ENCODE measurements around the gene TRMT61A. TPM values are rescaled to one million over a fixed set of nuclear protein-coding genes. Genes with fewer than 3 reads are reported as not detected.

TRMT61A gene
- total RNA-seq, 2 experiments from 2014 or later, result 7.8 to 9.2 TPM

DNA sequence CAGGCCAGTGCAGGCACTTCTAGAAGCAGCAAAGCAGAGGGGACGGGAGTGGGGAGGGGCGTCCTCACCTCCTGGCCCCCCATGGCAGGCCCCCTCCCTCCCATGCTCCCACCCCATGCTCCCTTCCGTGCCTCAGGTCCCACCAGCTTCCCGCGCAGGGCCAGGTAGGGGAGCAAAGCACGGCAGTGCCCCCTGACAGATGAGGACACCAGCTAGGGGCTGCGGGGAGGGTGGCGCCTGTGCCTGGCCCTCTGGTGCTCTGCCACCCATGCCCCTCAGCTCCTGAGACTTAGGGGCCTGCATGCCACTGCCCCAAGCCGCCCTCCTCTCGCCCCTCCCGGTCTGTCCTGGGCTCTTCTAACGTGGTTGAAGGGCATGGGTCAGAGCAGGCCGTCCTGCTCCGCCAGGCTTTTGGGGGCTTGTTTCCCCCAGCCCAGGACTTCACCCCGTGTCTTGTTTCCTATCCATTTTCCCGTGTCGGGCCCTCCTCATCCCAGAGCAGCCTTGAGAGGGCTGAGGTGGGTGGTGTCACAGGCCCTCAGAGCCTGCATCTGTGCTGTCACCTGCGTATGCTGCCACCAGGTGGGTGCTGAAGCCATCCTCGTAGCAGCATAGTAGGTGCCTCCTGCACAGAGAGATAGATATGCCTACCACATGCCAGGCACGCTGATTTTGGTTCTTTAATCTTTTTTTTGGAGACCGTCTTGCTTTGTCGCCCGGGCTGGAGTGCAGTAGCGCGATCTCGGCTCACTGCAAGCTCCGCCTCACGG lies 10.2 kb downstream of the TRMT61A start:
- ATAC-seq (ENCODE audit: low read depth), result no peak
- Mint-ChIP-seq H3K9me3 (no peaks in the 10 kb centered on the region), H3K4me3 (no peak overlapping the region), H3K27ac (no peak overlapping the region), H3K27me3 (peaks cover 2% of the 10 kb centered on the region), H3K36me3 (no peaks in the 10 kb centered on the region), H3K4me1 (no peaks in the 10 kb centered on the region)
- no peak for DNase-seq
- POLR2A ChIA-PET, result interaction anchor here (2.3 kb wide), 1 partner anchor 10 kb away, joined by 12 read pairs; the partner anchor contains the start of gene TRMT61A

DNA sequence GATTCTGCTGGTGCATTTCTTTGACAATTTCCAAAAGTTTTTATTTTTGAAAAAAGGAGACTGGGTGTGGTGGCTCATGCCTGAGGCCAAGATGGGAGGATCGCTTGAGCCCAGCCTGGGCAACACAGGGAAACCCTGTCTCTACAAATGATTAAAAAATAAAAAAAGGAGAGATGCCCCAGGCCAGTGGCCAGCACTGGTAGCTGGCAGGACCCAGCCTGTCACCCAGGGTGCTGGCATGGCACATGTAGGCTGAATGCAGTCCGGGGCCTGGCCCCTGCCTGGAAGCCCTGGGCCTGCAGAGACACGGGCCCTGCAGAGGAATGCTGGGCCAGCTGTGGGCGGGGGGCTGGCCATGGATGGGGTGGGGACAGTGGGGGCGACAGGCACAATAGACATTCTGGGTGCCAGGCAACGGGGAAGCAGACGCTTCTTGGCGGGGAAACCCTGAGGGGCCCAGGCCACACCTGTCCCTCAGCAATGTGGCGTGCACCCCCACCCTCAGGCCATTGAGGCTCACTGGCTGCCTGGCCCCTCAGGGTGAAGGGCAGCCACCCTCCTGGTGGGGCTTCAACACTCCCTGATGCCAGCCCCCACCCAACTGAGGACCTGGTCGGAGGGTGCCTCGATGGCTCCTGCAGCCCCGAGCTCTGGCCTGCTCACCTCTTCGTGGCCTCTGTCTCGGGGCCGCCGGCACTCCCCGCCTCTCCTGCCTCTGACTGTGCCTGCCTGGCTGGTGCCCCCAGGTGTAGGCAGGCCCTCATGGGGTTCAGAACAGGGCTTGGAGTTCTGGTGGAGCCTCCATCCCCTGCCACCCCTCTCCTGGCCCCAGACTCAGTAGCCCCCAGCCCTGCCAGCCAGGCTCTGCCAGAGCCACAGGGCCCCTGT lies 12.1 kb downstream of the TRMT61A start:
- no peaks in the 10 kb centered on the region for H3K9me3 Mint-ChIP-seq
- no peak overlapping the region for H3K4me3 Mint-ChIP-seq
- H3K36me3 Mint-ChIP-seq, result no peaks in the 10 kb centered on the region
- H3K27me3 Mint-ChIP-seq, result peaks cover 2% of the 10 kb centered on the region
- no peaks in the 10 kb centered on the region for H3K4me1 Mint-ChIP-seq
- DNase-seq, result no peak
- no peak for ATAC-seq (ENCODE audit: low read depth)
- no peak overlapping the region for H3K27ac Mint-ChIP-seq
- POLR2A ChIA-PET, result interaction anchor here (2.3 kb wide), 1 partner anchor 12 kb away, joined by 12 read pairs; the partner anchor contains the start of gene TRMT61A

DNA sequence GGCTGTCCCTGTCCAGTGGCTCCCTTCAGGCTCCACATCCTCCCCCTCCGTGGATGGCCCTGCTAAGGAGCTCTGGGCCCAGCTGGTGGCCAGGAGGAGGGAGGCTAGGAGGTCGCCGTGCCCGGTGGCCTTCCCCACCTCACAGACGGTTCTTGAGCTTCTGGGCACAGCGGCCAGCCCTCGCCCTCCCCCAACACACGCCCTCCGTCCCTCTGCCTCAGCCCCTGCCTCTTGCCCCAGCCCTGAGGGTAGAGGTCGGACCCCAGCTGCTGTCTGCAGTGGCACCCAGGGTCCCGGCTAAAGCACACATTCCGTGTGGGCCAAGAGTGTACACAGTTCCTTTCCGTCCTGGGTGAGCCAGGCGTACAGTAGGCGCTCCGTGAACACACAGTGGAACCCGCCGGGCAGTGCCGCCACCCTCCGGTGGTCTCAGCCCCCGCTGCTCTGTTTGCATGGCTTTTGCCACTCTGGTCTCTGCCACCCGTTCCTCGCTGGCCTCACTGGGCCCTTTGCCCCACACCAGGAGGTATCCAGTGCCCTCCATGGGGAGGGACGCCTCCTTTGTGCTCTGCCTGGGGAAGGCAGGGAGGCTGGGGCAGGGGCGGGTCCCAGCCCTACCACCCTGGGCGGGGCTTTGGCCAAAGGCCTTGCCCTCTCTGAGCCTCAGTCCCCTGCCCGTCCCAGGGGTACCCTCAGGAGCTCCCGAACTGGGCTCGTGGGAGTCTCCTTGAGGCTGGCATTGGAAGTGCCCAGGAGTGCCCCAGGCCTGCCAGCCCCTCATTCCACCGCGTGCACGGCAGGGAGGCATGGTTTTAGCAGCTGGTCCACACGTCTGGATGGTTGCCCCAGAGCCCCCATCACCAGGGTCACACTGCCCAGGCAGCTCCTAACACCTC lies 13.0 kb downstream of the TRMT61A start:
- no peaks in the 10 kb centered on the region for H3K9me3 Mint-ChIP-seq
- peaks cover 2% of the 10 kb centered on the region for H3K27me3 Mint-ChIP-seq
- H3K4me1 Mint-ChIP-seq, result no peaks in the 10 kb centered on the region
- H3K27ac Mint-ChIP-seq, result no peak overlapping the region
- POLR2A ChIA-PET, result no interaction called here
- no peak for ATAC-seq (ENCODE audit: low read depth)
- H3K4me3 Mint-ChIP-seq, result no peak overlapping the region
- H3K36me3 Mint-ChIP-seq, result no peaks in the 10 kb centered on the region
- DNase-seq, result no peak

DNA sequence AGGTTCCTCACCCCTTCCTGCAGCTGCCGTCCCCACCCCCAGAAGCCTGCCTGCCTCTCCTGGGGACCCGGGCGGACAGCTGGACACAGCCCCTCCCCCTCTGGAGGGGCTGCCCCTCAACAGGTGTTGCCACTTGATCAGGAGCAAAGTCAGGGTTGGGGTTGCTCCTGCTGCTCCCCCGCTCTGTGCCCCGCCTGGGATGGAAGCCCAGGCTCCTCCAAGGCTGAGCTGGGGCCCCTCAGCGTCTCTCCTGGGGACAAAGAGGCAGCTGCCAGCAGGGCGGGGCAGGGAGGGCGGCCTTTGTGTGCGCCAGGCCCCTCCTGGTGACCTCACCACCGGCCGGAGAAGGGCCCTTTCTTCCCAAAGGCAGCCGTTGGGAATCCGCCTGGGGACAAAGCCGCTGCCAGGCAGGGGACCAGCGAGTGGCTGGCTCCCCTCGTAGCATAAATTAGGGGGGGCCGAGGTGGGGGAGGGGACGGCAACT lies 13.7 kb downstream of the TRMT61A start:
- no peaks in the 10 kb centered on the region for H3K9me3 Mint-ChIP-seq
- ATAC-seq (ENCODE audit: low read depth), result no peak
- DNase-seq, result no peak
- no peaks in the 10 kb centered on the region for H3K36me3 Mint-ChIP-seq
- H3K27ac Mint-ChIP-seq, result no peak overlapping the region
- no peaks in the 10 kb centered on the region for H3K4me1 Mint-ChIP-seq
- H3K27me3 Mint-ChIP-seq, result peaks cover 2% of the 10 kb centered on the region
- POLR2A ChIA-PET, result no interaction called here
- no peak overlapping the region for H3K4me3 Mint-ChIP-seq

DNA sequence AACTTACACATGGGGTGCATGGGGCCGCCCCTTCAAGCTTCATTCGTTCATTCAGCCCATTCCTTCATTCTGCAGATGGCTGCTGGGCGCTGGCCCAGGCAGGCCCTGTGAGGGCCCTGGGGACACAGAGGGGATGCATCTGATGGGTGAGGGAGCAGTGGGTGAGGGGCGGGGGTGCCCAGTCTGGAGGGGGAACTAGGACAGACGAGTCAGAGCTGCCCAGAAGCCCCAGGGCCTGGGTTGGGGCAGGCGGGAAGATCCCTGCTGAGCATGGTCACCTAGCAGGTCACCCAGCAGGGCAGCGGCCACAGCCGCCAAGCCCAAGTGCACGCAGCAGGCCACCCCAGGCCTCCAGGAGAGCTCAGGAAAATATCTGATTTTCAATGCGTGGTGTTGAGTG lies 14.1 kb downstream of the TRMT61A start:
- Mint-ChIP-seq H3K27ac (no peak overlapping the region), H3K4me1 (no peaks in the 10 kb centered on the region), H3K4me3 (no peak overlapping the region), H3K27me3 (peaks cover 2% of the 10 kb centered on the region), H3K36me3 (no peaks in the 10 kb centered on the region), H3K9me3 (no peaks in the 10 kb centered on the region)
- DNase-seq, result no peak
- no peak for ATAC-seq (ENCODE audit: low read depth)
- POLR2A ChIA-PET, result interaction anchor here (1.4 kb wide), 1 partner anchor 22 kb away, joined by 3 read pairs; no protein-coding TSS in a partner anchor

DNA sequence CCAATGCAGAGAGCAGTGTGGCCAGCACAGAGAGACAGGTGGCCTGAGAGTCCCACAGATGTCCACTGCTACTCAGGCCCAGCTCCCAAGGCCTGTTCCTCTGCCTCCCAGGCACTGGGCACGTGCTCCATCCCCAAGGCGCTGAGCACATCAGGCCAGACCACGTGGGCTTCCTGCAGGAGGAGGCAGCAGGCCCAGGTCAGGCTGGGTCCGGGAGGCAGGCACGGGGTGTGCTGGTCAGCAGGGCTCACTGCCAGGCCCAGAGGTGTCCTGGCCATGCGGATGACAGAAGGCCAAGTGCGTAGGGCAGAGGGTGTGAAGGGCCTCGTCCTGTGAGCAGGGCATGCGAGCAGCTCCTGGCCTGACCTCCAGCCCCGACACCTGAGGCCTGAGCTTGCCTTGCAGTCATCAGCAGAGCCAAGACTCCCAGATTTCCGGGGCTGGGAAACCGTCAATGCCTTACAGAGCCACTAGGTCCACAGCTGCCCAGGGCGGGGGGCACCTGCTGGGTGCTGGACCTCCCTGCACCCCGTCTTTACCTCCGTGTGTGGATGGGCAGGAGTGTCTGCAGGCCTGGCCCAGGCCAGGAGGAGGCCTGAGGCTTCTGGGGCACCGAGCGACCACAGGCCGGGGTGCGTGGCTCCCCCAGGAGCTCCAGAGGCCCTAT lies 14.9 kb downstream of the TRMT61A start:
- H3K27me3 Mint-ChIP-seq, result peaks cover 2% of the 10 kb centered on the region
- DNase-seq, result no peak
- H3K4me1 Mint-ChIP-seq, result no peaks in the 10 kb centered on the region
- H3K36me3 Mint-ChIP-seq, result no peaks in the 10 kb centered on the region
- H3K9me3 Mint-ChIP-seq, result no peaks in the 10 kb centered on the region
- H3K4me3 Mint-ChIP-seq, result no peak overlapping the region
- H3K27ac Mint-ChIP-seq, result no peak overlapping the region
- no peak for ATAC-seq (ENCODE audit: low read depth)
- POLR2A ChIA-PET, result interaction anchor here (1.4 kb wide), 1 partner anchor 22 kb away, joined by 3 read pairs; no protein-coding TSS in a partner anchor

DNA sequence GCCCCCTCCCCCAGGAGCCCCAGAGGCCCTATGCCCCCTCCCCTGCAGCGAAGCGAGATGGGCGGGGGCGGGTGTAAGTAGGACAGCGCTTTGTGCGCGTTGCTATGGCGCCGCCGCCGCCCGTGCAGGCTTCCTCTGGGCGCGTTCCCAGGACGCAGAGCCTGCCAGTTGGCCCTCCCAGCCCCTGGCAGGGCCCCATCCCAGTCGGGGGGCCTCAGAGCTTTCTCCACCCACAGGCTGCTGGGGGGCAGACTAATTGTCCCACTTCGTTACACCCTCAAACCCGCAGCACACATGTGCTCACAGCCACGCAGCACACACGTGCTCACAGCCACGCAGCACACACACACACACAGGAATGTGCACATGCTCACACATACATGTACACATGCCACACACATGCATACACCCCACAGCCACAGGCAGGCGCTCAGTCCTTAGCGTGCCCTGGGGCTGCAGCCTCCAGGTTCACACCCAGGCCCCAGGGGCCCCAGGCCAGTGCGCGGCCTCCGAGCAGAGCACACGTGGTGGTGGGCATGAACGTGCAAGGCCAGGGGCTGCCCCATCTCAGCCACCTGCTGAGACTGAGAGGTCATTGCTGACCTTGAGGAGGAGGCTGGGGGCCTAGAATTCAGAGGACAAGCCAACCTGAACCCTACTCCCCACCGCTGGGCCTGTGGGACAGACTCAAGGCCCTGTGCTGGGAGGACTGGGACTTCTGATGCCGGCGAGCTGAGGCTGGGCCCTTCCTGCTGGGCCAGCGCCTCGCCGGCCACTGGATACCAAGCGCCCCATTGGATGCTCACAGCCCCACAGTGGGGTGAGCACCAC lies 15.6 kb downstream of the TRMT61A start:
- no peak overlapping the region for H3K27ac Mint-ChIP-seq
- POLR2A ChIA-PET, result interaction anchor here (1.4 kb wide), 1 partner anchor 23 kb away, joined by 3 read pairs; no protein-coding TSS in a partner anchor
- no peaks in the 10 kb centered on the region for H3K9me3 Mint-ChIP-seq
- H3K4me1 Mint-ChIP-seq, result no peaks in the 10 kb centered on the region
- peaks cover 2% of the 10 kb centered on the region for H3K27me3 Mint-ChIP-seq
- H3K4me3 Mint-ChIP-seq, result no peak overlapping the region
- no peaks in the 10 kb centered on the region for H3K36me3 Mint-ChIP-seq
- DNase-seq (no peak), ATAC-seq (ENCODE audit: low read depth) (no peak)

DNA sequence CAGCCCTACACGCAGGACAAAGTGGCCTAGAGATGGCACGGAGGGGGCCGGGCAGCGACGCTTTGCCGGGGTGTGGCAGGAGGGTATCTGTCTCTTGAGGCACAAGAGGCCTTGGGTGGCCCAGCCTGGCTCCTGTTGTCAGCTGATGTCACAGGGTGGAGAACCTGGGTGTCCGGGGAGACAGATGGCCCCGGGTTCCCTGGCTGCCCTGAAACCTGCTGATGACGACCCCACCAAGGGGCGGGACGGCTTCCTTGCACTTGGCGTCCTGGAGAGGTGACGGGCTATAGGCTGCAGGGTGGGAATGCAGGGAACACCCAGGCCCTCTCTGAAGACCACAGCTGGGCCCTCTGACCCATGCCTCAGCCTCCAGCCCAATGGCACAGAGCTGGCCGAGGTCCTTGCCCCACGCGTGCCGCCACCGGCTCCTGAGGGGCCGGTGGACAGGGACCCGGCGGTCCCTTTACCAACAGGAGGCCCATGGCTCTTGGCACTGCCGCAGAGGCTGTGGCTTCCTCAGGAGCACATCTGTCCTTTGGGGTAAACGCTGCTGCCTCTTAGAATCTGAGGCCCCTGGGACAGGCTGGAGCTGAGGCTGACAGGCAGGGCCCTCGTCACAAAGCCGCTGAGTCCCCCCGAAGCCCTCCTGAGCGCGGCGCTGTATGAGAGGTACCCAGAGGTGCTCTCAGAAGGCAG lies 16.4 kb downstream of the TRMT61A start:
- no peak for DNase-seq
- no peak for ATAC-seq (ENCODE audit: low read depth)
- POLR2A ChIA-PET, result no interaction called here
- Mint-ChIP-seq H3K9me3 (no peaks in the 10 kb centered on the region), H3K27ac (no peak overlapping the region), H3K36me3 (no peaks in the 10 kb centered on the region), H3K4me1 (no peaks in the 10 kb centered on the region), H3K4me3 (no peak overlapping the region), H3K27me3 (peaks cover under 1% of the 10 kb centered on the region)

DNA sequence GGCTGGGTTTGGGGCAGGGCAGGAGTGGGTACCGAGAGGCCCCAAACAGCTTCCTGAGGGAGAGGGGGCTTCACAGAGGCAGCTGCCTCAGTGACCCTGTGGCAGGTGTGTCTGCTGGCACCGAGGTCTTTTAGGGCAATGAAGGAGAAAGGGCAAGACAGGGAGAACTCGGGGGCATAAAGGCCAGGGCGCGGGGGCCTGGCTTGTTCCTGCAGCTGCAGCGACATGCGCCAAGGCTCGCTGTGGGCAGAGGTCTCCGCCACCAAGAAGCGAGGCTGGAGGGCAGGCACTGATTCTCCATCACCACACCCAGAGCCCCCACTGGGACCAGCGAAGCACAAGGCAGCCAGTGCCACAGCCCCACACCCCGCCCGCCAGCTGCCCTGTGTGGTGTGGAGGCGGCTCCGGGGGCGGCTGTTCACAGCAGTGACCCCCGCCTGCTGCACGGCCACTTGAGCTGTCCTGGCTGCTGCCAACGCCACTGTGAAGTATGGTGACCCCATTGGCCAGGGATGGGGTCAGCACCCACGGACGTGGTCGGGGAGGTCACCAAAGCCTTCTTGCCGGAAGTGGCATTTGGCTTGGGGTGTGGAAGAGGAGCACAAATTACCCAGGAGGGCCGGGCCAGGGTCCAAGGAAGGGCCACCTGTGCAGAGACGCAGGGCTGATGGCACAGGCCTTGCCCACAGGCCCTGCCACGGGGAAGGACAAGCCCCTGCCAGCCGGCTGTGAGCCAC lies 17.1 kb downstream of the TRMT61A start:
- H3K27ac Mint-ChIP-seq, result no peak overlapping the region
- POLR2A ChIA-PET, result no interaction called here
- H3K36me3 Mint-ChIP-seq, result no peaks in the 10 kb centered on the region
- no peaks in the 10 kb centered on the region for H3K4me1 Mint-ChIP-seq
- ATAC-seq (ENCODE audit: low read depth), result no peak
- H3K9me3 Mint-ChIP-seq, result no peaks in the 10 kb centered on the region
- DNase-seq, result no peak
- H3K27me3 Mint-ChIP-seq, result no peaks in the 10 kb centered on the region
- no peak overlapping the region for H3K4me3 Mint-ChIP-seq

DNA sequence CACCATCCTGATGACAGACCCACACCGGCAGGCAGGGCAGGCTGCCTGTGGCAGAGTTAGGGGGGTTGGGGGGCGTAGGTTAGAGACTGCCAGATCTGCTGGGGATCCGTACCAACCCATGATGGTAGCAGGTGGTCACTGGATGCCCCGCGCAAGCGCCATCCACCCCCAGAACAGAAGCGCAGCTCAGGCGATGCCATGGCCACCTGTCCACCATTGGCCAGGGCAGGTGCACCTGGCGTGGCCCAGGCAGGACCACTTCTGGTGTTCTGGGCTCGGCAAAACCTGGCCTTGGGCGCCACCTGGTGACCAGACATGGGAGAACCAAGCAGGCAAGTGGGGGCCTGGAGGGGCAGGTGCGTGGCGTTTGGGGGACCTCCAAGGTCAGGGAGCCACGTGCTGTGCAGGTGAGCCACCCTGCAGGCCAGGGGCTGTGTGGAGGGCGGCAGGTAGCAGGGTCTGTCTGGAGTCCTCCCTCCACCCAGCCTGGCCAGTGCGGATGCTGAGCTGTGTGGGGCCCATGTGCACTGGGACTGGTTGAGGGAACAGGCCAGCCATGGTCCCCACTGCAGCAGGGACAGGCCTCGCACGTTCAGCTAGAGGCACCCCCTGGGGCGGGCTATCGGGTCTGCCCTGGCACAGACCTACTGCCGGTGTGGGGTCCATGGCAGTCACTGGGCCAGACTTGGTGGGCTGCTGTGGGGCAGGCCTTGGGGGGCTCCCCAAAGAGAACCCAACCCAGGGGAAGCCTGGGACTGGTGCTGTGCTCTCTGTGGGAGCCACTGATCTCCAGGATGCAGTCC lies 17.9 kb downstream of the TRMT61A start:
- Mint-ChIP-seq H3K27ac (no peak overlapping the region), H3K9me3 (no peaks in the 10 kb centered on the region), H3K4me3 (no peak overlapping the region), H3K27me3 (no peaks in the 10 kb centered on the region), H3K36me3 (no peaks in the 10 kb centered on the region), H3K4me1 (no peaks in the 10 kb centered on the region)
- POLR2A ChIA-PET, result no interaction called here
- DNase-seq (peak; percentile 84), ATAC-seq (ENCODE audit: low read depth) (peak; percentile 75)
